HL-60 (cell line): ENCODE data around the gene TAS2R20.

ENCODE experiments used
- POLR2AphosphoS5 ChIP-seq: IDR thresholded peaks from 2 replicates; pipeline ENCODE4 v1.6.1; 2012; ENCODE audit warnings: low read depth
- TF ChIP-seq, protein P1 (sequence below): IDR thresholded peaks from one replicate; pipeline ENCODE4 v1.5.1; 2011; ENCODE audit warnings: low read length, control low read depth, inconsistent platforms; ENCODE audit not compliant: insufficient read depth

DNA sequence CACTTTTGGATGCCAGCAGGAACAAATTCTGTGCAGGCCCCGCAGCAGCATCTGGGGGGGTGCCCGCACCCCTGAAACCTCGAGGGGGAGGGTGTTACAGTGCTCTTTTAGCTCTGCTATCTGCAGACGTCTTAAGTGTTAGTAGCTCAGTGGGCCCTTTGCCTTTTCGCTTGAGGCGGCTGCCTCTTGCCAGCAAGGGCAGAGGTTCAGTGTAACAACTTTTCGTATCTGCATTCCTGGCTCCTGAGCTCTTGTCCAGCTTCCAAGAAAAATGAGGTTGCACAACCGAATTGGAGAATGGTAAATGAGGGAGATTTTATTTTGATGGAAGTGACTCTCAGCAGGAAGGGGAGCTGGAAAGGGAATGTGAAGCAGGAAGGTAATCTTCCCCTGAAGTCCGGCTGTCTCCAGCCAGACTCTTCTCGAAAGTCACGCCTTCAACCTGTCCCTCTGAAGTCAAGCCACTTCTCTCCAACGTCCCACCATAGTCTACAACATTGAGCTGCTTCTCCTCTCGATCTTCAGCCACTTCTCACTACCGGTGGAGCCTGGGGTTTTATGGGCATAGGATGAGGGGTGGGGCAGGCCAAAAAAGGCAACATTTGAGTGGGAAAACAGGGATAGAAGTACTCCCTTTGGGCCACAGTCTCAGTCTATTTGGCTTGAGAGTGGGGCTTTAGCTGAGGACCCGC lies 29.2 kb downstream of the TAS2R20 start:
- TF ChIP-seq, protein P1, sequence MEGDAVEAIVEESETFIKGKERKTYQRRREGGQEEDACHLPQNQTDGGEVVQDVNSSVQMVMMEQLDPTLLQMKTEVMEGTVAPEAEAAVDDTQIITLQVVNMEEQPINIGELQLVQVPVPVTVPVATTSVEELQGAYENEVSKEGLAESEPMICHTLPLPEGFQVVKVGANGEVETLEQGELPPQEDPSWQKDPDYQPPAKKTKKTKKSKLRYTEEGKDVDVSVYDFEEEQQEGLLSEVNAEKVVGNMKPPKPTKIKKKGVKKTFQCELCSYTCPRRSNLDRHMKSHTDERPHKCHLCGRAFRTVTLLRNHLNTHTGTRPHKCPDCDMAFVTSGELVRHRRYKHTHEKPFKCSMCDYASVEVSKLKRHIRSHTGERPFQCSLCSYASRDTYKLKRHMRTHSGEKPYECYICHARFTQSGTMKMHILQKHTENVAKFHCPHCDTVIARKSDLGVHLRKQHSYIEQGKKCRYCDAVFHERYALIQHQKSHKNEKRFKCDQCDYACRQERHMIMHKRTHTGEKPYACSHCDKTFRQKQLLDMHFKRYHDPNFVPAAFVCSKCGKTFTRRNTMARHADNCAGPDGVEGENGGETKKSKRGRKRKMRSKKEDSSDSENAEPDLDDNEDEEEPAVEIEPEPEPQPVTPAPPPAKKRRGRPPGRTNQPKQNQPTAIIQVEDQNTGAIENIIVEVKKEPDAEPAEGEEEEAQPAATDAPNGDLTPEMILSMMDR: no peak
- no peak for TF ChIP-seq POLR2AphosphoS5
